ENCODE data around the gene RHOU.

DNA sequence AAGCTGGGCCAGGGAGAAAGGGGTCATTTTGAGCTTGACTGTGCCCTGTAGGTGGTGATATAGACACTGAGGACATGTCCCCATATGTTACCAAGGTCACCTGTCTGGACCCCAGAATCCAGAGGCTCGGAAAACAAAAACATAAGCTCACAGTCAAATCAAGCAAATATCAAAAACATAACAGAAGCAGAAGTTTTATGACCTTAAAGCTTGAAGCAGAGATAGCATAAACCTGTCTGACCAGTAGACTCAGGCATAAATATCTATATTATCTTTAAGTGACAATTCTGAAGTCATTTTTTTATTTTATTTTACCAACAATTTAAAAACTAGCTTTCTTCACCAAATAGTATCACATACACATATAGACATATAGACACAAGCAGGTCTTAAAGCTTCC, 32.8 kb upstream of the RHOU start:
- TF ChIP-seq, protein P1, sequence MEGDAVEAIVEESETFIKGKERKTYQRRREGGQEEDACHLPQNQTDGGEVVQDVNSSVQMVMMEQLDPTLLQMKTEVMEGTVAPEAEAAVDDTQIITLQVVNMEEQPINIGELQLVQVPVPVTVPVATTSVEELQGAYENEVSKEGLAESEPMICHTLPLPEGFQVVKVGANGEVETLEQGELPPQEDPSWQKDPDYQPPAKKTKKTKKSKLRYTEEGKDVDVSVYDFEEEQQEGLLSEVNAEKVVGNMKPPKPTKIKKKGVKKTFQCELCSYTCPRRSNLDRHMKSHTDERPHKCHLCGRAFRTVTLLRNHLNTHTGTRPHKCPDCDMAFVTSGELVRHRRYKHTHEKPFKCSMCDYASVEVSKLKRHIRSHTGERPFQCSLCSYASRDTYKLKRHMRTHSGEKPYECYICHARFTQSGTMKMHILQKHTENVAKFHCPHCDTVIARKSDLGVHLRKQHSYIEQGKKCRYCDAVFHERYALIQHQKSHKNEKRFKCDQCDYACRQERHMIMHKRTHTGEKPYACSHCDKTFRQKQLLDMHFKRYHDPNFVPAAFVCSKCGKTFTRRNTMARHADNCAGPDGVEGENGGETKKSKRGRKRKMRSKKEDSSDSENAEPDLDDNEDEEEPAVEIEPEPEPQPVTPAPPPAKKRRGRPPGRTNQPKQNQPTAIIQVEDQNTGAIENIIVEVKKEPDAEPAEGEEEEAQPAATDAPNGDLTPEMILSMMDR (IDR thresholded peaks at IDR 0.05 in 2 of 3, conservative IDR thresholded peaks at IDR 0.05 in 1 of 3; ENCODE audit: control insufficient read depth in 2 of 3, extremely low read depth in 1 of 3, insufficient read depth in 1 of 3, low read depth in 3 of 3, low read length in 3 of 3): no peak
- TF ChIP-seq ZNF24 (IDR thresholded peaks at IDR 0.05) (no peak), RAD21 (IDR thresholded peaks at IDR 0.05; ENCODE audit: insufficient read depth, low read depth, low read length) (no peak), TARDBP (IDR thresholded peaks at IDR 0.05; ENCODE audit: borderline replicate concordance) (no peak), ZNF274 (IDR thresholded peaks at IDR 0.05; ENCODE audit: insufficient read depth, insufficient read length) (no peak), EZH2 (IDR thresholded peaks at IDR 0.05; ENCODE audit: borderline replicate concordance, control insufficient read depth, low read depth, low read length) (no peak), FOXK2 (IDR thresholded peaks at IDR 0.05) (no peak), FOXM1 (IDR thresholded peaks at IDR 0.05; ENCODE audit: low read depth, low read length) (no peak), BHLHE40 (IDR thresholded peaks at IDR 0.05; ENCODE audit: borderline replicate concordance in 1 of 2, low read depth in 2 of 2, low read length in 1 of 2) (no peak), GABPA (IDR thresholded peaks at IDR 0.05; ENCODE audit: low read depth) (no peak)
- TF ChIP-seq, protein P2, sequence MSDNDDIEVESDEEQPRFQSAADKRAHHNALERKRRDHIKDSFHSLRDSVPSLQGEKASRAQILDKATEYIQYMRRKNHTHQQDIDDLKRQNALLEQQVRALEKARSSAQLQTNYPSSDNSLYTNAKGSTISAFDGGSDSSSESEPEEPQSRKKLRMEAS (IDR thresholded peaks at IDR 0.05; ENCODE audit: low read depth, low read length): no peak
- TF ChIP-seq, protein P3, sequence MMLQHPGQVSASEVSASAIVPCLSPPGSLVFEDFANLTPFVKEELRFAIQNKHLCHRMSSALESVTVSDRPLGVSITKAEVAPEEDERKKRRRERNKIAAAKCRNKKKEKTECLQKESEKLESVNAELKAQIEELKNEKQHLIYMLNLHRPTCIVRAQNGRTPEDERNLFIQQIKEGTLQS (IDR thresholded peaks at IDR 0.05; ENCODE audit: borderline replicate concordance, extremely low read depth, low read depth, low read length): no peak

Data from GM12878 (cell line).